ENCODE data around the gene MIAT. TPM values are rescaled to one million over a fixed set of nuclear protein-coding genes. Genes with fewer than 3 reads are reported as not detected.

MIAT gene
- total RNA-seq, 1 donor from 2014 or later, result 0.48 TPM

DNA sequence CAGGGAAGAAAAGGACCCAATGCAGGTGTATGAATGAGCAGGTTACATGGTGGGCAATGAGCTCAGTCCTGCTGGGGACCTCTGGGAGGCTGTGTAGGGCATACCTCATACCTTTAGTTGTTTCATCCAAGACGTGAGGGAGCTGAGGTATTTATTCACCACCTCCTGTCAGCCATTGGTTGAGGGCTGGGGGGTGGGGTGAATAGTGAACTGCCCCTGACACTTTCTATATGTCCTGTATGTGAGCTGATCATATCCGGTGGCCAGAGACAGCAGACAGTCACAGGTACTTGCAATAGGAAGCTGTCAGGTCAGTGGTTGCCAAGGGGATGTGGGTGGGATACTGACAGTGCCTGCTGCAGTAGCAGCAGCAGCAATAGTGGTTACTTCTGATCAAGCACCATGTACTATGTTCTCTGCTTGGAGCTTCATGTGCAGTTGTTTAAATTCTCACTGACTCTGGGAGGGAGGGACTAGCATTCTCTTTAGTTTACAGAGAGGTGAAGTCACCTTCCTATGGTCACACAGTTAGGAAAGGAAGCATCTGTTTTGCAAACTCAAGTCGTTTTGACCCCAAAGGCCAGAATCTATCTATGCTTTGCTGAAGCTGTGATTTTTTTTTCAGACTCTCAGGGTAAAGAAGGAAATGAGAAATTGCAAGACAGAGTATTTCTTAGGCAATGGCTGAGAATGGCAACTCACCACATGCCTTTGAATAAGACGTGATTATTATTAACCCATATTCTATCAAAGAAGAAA, 54.0 kb downstream of the MIAT start:
- ATAC-seq (ENCODE audit: poor library complexity), result no peak
- intact Hi-C loops (cut with DNase I), result no loop called here
- DNase-seq, result no peak

DNA sequence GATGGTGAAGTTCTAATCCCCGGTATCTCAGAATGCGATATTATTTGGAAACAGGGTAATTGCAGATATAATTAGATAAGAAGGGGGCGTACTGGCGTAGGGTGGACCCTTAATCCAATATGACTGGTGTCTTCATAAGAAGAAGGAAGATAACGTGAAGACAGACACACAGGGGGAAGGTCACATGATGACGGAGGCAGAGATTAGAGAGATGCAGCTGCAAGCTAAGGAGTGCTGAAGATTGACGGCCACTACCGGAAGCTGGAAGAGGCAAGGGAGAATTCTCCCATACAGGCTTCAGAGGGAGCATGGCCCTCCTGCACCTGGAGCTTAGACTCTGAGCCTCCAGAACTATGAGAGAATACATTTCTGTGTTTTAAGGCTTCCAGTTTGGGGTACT, 54.8 kb downstream of the MIAT start:
- no peak for ATAC-seq (ENCODE audit: poor library complexity)
- no peak for DNase-seq
- intact Hi-C loops (cut with DNase I), result no loop called here

DNA sequence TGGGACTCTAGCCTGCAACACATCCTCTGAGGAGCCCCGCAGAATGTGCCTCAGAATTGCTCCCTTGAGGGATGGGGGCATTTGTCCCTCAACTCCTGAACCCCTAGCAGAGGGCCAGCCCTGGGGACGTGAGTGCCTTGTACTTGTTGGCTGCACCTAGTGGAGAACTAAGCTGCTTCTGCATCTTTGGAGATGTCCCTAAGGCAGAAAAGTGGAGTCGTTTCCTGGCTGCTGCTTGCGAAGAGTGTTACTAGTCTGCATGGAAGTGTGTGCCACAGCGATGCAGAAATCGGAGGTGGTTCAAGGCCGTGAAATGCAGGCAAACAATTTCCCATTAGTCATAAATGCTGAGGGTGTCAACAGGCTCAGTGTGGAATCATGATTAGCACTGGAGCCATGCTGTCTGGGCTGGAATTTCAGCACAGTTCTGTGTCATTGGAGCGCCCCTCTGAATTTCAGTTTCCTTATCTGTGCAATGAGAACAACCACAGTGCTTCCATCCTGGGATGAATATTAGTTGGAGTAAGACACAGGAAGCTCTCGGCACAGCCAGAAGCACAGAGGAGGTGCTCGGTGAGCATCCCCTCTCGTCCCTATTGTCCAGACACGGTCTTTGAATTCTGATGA, 56.5 kb downstream of the MIAT start:
- ATAC-seq (ENCODE audit: poor library complexity), result no peak
- intact Hi-C loops (cut with DNase I), result no loop called here
- DNase-seq, result no peak

DNA sequence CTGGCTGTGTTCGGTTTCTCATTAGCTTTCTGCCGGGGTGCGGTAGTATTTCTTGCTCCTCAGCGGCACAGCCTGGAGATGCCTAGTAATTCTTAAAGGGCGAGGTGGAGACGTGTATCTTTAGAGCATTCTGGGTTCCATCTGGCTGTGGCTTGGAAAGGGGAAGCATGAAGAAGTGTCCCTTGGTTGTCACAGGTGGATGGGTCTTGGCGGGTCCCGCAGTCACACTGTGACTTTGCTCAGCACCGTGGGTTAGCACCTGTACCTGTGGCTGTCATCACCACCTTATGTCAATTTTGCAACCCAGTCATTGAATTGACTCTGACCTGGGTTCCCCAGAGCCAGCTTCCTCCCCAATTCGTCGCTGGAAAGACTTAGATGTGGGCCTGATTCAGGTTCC, 57.6 kb downstream of the MIAT start:
- intact Hi-C loops (cut with DNase I), result no loop called here
- DNase-seq, result no peak

DNA sequence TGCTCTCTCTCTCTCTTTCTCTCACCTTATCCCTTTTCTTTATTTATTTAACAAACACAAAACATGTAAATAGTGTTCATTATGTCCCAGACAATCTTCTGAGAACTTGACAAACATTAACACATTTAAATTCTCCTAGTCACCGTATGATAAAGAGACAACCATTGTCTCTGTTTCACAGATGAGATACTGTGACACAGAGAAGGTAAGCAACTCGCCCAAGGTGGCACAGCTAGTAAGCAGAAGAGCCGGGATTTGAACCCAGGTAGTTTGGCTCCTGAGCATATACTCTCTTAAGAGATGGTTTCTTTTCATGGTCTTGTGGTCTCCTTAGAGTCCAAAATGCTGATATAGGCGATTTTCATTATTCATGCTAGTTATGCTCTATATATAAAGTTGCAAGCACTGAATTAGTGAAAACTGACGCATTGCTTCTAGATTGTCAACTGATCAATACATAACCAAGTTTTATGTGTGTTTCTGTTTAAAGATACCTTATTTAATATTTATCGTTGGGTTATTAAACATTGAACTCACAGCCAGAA, 58.1 kb downstream of the MIAT start:
- intact Hi-C loops (cut with DNase I), result no loop called here
- ATAC-seq (ENCODE audit: poor library complexity) (no peak), DNase-seq (no peak)

More for the DNA sequence above, 57.6 kb downstream of the MIAT start:
- ATAC-seq (ENCODE audit: poor library complexity), result no peak

DNA sequence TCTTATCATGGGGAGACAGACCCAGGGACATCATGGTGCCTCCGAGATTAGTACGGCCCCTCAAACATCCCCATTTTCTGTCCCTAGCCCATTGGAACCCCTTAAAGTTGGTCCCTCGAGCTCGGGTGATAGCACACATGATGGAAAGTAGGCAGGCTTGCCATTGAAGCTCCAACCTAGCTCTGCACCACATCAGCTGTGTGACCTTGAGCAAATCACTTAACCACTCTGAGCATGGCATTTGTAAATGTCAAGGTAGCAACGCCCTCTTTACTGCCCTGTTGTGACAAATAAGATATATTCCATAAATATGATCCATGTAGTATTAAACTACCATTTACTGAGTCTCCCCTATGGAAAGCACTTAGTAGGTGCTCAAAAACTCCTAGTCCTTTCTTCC, 61.1 kb downstream of the MIAT start:
- ATAC-seq (ENCODE audit: poor library complexity) (no peak), DNase-seq (no peak)
- intact Hi-C loops (cut with DNase I), result no loop called here

DNA sequence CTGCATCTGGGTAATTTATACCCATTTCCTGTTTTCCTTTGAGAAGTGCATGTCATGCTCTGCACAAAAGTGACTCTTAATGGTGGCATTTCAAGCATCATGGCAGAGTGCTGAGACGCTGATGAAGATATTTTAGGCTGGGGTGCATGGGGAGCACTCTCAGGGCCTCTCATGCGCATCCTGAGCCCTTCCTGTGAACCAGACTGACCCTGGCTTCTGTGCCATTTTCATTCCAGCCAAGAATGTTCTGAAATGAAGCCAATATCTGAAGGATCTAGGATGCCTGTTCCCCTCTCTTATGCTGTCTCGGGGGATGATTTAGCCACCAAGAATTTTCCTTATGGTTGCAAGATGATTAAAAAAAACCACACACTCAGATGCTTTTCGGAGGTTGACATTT, 61.5 kb downstream of the MIAT start:
- no peak for DNase-seq
- ATAC-seq (ENCODE audit: poor library complexity), result no peak
- intact Hi-C loops (cut with DNase I), result no loop called here

DNA sequence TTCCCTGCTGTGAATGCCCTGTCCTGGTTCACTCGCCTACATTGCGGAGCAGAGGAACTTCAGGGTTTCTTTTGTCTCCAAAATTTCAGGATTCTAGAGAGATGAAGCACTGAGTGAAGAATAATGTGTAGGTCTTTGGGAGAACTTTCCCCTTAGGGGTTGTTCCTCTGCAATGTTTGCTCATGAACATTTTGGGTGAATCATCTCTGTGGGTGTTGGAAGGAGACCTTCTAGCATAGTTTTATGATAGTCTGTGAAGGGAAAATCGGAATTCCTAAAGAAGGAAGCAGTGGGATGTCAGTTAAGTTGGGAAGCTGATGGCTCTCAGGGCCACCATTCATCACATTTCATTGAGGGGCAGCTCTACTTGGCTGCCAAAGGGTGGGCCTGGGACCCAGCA, 64.8 kb downstream of the MIAT start:
- no peak for DNase-seq
- intact Hi-C loops (cut with DNase I), result no loop called here
- ATAC-seq (ENCODE audit: poor library complexity), result no peak

DNA sequence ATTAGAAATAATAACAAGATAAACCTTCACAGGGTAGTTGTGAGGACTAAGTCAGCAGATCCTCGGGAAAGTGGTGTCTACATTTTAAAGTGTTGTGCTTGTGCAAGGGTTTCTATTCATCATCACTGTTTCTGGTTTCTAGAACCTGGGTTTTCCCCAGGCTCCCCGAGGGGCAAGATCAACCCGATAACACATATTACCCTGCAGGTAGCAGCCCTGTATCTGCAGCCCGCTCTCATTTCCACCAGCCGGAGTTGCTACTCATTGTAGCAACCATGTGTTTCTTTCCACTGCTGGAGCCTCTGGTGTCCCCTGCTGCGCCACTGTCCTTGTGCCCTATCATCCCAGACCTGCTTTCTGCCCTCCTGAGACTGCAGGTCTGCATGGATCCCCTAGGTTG, 67.0 kb downstream of the MIAT start:
- DNase-seq (no peak), ATAC-seq (ENCODE audit: poor library complexity) (no peak)
- intact Hi-C loops (cut with DNase I), result no loop called here

DNA sequence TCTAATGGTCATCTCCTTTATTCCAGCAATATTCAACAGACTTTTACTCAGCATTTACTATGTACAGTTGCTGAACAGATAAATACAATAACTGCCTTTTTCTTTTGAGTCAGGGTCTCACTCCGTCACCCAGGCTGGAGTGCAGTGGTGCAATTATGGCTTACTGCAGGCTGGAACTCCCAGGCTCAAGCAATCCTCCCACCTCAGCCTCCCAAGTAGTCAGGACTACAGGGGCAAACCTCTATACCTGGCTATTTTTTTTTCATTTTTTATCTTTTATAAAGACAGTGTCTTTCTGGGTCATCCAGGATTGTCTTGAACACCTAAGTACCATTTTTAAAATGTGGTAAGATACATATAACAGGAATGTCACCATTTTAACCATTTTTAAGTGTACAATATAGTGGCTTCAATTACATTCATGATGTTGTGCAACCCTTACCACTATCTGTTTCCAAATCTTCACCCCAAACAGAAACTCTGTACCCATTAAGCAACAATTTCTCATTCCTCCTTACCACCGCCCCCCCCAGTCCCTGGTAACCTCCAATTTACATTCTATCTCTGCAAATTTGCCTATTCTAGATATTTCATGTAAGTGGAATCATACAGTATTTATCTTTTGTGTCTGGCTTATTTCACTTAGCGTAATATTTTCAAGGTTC, 67.8 kb downstream of the MIAT start:
- ATAC-seq (ENCODE audit: poor library complexity) (no peak), DNase-seq (no peak)
- intact Hi-C loops (cut with DNase I), result no loop called here

Other genes with a start within 250 kb of the MIAT start
- gene ASPHD2, start 228.3 kb upstream of the MIAT start, total RNA-seq, result not detected
- 8.3 TPM for gene HPS4, start 173.8 kb upstream of the MIAT start, total RNA-seq
- gene SRRD, start 173.7 kb upstream of the MIAT start, total RNA-seq, result 23.2 TPM
- 23.9 TPM for gene TFIP11, start 145.1 kb upstream of the MIAT start, total RNA-seq
- 30.1 TPM for gene TPST2, start 67.5 kb upstream of the MIAT start, total RNA-seq
- gene CRYBB1, start 39.6 kb upstream of the MIAT start, total RNA-seq, result 0.65 TPM
- gene CRYBA4, start 35.6 kb upstream of the MIAT start, total RNA-seq, result not detected

Data from Right ventricle myocardium superior (tissue), 1 donor.